Natural killer cell (primary cell): ENCODE data around the gene UGT2A3. TPM values are rescaled to one million over a fixed set of nuclear protein-coding genes. Genes with fewer than 3 reads are reported as not detected.

Source experiments
- ATAC-seq, 3 donors: fragments of 150-1000 bp in 2 of 3; fragments of 200-7000 bp in 1 of 3; cut with Tn5 transposase; 1 replicate in 1 of 3; 2 replicates in 2 of 3; pipeline ENCODE4 v1.10.0; 2021; ENCODE audit warnings: mild to moderate bottlenecking in 2 of 3, moderate library complexity in 2 of 3
- DNase-seq, 2 donors: peaks; one replicate each; pipeline versions ENCODE4 v3.0.0 to v3.0.0-alpha.2; 2013 to 2021; ENCODE audit warnings: mixed read lengths in 1 of 2
- H3K27ac ChIP-seq: one replicate; pipeline ENCODE4 v1.5.1; 2013; ENCODE audit warnings: mild to moderate bottlenecking, low read length
- H3K27me3 ChIP-seq: one replicate; pipeline ENCODE4 v1.6.1; 2013; ENCODE audit warnings: low read length; ENCODE audit not compliant: control insufficient read depth, insufficient read depth
- H3K36me3 ChIP-seq: one replicate; pipeline ENCODE4 v1.6.1; 2013; ENCODE audit warnings: low read length; ENCODE audit not compliant: control insufficient read depth, insufficient read depth
- H3K4me1 ChIP-seq: one replicate; pipeline ENCODE4 v1.6.1; 2013; ENCODE audit warnings: low read length; ENCODE audit not compliant: control insufficient read depth, insufficient read depth
- H3K4me3 ChIP-seq: one replicate; pipeline ENCODE4 v1.5.1; 2013; ENCODE audit warnings: low read length
- H3K9me3 ChIP-seq: one replicate; pipeline ENCODE4 v1.6.1; 2013; ENCODE audit warnings: low read length; ENCODE audit not compliant: control insufficient read depth, insufficient read depth
- H3K27ac Mint-ChIP-seq, 2 donors: one replicate each; pipeline ENCODE4 v1.8.0; 2022; ENCODE audit warnings: mild to moderate bottlenecking in 2 of 2, mixed read lengths in 2 of 2, moderate library complexity in 1 of 2
- H3K27me3 Mint-ChIP-seq, 2 donors: one replicate each; pipeline ENCODE4 v1.8.0; 2022; ENCODE audit warnings: low read depth in 2 of 2, mixed read lengths in 2 of 2
- H3K36me3 Mint-ChIP-seq: one replicate; pipeline ENCODE4 v1.8.0; 2022; ENCODE audit warnings: mixed read lengths
- H3K4me1 Mint-ChIP-seq, 2 donors: one replicate each; pipeline ENCODE4 v1.8.0; 2022; ENCODE audit warnings: mixed read lengths in 2 of 2
- H3K4me3 Mint-ChIP-seq: one replicate; pipeline ENCODE4 v1.8.0; 2022; ENCODE audit warnings: mild to moderate bottlenecking, moderate library complexity, mixed read lengths
- H3K9me3 Mint-ChIP-seq, 2 donors: one replicate each; pipeline ENCODE4 v1.8.0; 2022; ENCODE audit warnings: mixed read lengths in 2 of 2
- WGBS: methylation state at CpG from one replicate; pipeline ENCODE4 v1.1.7; 2013; ENCODE audit warnings: missing lambda C conversion rate; ENCODE audit not compliant: insufficient coverage; 5-methylcytosine and 5-hydroxymethylcytosine counted together
- intact Hi-C: fragments of 100-400 bp; cut with micrococcal nuclease; formaldehyde crosslinking; loops from one replicate; pipeline ENCODE4 v1.14.2; 2022
- total RNA-seq, 4 donors: library from RNA; stranded (reverse); fragments of 120-200 nt in 1 of 4; gene quantifications; one replicate each; pipeline versions ENCODE4 v1.2.3 to v1.2.4, GENCODE V29; 2013 to 2022
- TF ChIP-seq, protein P1 (sequence below): fragments of 200-600 bp; IDR thresholded peaks from one replicate; pipeline ENCODE4 v1.8.0; 2022; ENCODE audit warnings: antibody characterized with exemption

UGT2A3 gene
- total RNA-seq, 3 donors from 2014 or later (not counting 1 experiment from before 2014, with no cell fraction given): not detected

DNA sequence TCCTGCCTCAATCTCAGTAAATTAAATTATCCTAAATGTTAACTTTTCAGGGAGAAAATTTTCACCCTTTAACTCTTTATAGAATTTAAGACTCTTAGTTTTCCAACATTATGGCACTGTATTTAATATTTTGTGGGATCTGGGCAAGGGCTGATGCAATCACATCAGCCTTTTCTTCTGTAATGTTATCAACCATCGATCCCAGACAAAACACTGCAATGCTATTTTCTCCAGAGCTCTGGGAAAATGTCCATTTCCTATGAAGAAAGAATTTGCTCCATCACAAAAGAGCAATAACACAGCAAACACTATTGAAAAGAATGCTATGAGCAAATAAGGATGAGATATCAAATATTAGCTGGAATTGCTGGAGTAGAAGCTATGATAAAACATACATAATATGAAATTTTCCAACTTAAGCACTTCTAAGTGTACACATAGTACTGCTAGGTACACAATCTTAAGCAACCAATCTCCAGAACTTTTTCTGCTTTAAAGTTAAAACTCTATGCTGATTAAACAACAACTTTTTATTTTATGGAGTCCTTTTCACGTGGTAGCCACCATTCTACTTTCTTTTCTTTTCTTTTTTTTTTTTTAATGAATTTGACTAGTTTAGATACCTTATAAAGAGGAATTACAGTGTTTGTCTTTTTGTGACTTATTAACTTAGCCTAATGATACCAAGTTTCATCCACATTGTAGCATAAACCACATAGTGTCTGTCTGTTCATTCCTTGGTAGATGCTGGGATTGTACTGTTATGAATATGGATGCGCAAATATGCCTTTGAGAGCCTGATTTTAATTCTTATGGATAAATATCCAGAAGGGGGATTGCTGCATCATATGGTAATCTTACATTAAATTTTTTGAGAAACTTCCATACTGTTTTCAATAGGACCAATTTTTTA, 43.6 kb downstream of the UGT2A3 start:
- Mint-ChIP-seq H3K27me3 (no peaks in the 10 kb centered on the region), H3K4me1 (no peaks in the 10 kb centered on the region), H3K36me3 (no peaks in the 10 kb centered on the region), H3K9me3 (peaks cover 8 to 16% of the 10 kb centered on the region in 2 donors), H3K27ac (no peak overlapping the region), H3K4me3 (no peak overlapping the region)
- intact Hi-C loops: no loop called here
- H3K27ac ChIP-seq: no peak overlapping the region
- no peaks in the 10 kb centered on the region for H3K36me3 ChIP-seq
- TF ChIP-seq, protein P1, sequence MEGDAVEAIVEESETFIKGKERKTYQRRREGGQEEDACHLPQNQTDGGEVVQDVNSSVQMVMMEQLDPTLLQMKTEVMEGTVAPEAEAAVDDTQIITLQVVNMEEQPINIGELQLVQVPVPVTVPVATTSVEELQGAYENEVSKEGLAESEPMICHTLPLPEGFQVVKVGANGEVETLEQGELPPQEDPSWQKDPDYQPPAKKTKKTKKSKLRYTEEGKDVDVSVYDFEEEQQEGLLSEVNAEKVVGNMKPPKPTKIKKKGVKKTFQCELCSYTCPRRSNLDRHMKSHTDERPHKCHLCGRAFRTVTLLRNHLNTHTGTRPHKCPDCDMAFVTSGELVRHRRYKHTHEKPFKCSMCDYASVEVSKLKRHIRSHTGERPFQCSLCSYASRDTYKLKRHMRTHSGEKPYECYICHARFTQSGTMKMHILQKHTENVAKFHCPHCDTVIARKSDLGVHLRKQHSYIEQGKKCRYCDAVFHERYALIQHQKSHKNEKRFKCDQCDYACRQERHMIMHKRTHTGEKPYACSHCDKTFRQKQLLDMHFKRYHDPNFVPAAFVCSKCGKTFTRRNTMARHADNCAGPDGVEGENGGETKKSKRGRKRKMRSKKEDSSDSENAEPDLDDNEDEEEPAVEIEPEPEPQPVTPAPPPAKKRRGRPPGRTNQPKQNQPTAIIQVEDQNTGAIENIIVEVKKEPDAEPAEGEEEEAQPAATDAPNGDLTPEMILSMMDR: no peak
- no peaks in the 10 kb centered on the region for H3K4me1 ChIP-seq
- DNase-seq (no peak), ATAC-seq (no peak)
- H3K9me3 ChIP-seq: no peaks in the 10 kb centered on the region
- H3K27me3 ChIP-seq: no peaks in the 10 kb centered on the region
- H3K4me3 ChIP-seq: no peak overlapping the region
- 70% methylated on average over 1 of the region's 3 CpGs for WGBS

DNA sequence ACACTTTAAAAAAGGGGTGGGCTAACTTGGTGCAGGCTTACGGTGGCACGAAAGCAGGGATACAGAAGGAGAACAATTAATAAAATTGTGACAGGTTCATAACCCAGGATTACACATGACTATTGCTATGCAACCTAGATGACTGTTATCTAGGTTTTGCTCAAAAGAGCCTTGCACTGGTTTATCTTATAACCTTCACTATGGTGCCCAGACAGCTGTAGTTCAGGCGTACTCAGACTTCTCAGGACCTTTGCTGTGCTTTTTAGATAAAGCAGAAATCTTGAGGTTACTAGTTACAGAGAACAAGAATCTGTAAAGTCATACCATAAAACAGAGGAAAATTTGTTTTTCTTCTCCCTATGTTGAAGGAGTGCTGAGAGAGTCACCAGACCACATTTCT, 44.4 kb downstream of the UGT2A3 start:
- Mint-ChIP-seq H3K4me3 (no peak overlapping the region), H3K36me3 (no peaks in the 10 kb centered on the region), H3K9me3 (peaks cover 8 to 13% of the 10 kb centered on the region in 2 donors), H3K4me1 (no peaks in the 10 kb centered on the region), H3K27me3 (no peaks in the 10 kb centered on the region), H3K27ac (no peak overlapping the region)
- no peaks in the 10 kb centered on the region for H3K36me3 ChIP-seq
- H3K4me1 ChIP-seq: no peaks in the 10 kb centered on the region
- no peaks in the 10 kb centered on the region for H3K9me3 ChIP-seq
- no peak overlapping the region for H3K27ac ChIP-seq
- whole genome bisulfite sequencing: 84% methylated on average over 3 of the region's 3 CpGs
- no peak for DNase-seq
- ATAC-seq: no peak
- no peaks in the 10 kb centered on the region for H3K27me3 ChIP-seq
- no peak overlapping the region for H3K4me3 ChIP-seq
- TF ChIP-seq, protein P1: no peak
- intact Hi-C loops: no loop called here

DNA sequence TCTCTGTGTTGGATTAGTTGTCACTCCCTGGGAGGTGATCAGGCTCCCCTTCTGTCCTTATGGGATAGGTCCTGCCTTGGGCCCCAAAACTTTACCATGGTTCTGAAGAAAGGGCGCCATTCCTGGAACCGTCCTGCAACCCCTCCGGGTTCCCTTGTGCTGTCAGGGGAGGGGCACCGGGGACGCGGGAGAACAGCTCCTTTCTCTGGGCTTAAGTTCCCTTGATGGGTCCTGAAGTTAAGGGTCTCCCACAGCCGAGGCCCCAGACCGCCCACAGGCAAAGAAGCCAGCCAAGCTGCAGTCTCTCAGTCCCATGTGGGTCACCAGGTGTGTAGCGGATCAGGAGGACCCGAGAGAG, 44.8 kb downstream of the UGT2A3 start:
- Mint-ChIP-seq H3K27me3 (no peaks in the 10 kb centered on the region), H3K36me3 (no peaks in the 10 kb centered on the region), H3K4me3 (no peak overlapping the region), H3K9me3 (peaks cover 8 to 13% of the 10 kb centered on the region in 2 donors), H3K4me1 (no peaks in the 10 kb centered on the region), H3K27ac (no peak overlapping the region)
- TF ChIP-seq, protein P1: no peak
- no peaks in the 10 kb centered on the region for H3K4me1 ChIP-seq
- no peaks in the 10 kb centered on the region for H3K27me3 ChIP-seq
- H3K9me3 ChIP-seq: no peaks in the 10 kb centered on the region
- intact Hi-C loops: no loop called here
- no peaks in the 10 kb centered on the region for H3K36me3 ChIP-seq
- ATAC-seq (no peak), DNase-seq (no peak)
- no peak overlapping the region for H3K27ac ChIP-seq
- 87% methylated on average over 10 of the region's 10 CpGs for WGBS
- H3K4me3 ChIP-seq: no peak overlapping the region
